Measurements from ENCODE around the gene DEPDC4. TPM values are rescaled to one million over a fixed set of nuclear protein-coding genes. Genes with fewer than 3 reads are reported as not detected.

The DEPDC4 gene
- total and polyA plus RNA-seq, 2 of the 13 experiments (the other 11 are each of a cell fraction or from before 2014, with no cell fraction given), result 2.2 to 5.7 TPM

GRCh38 chr12:100295764-100296555 lies 29.1 kb upstream of the DEPDC4 start:
- Histone ChIP-seq H3K9ac (ENCODE audit: insufficient read depth, low read depth, low read length) (no peak overlapping the region), H3K79me2 (ENCODE audit: insufficient read depth, low read length) (no peaks in the 10 kb centered on the region), H4K20me1 (ENCODE audit: insufficient read depth, low read length) (no peaks in the 10 kb centered on the region), H3K27ac (ENCODE audit: extremely low read length, insufficient read depth, low read length) (no peak overlapping the region), H3K4me3 (replicated peaks in 1 of 3; ENCODE audit: insufficient read depth in 1 of 3, low read depth in 2 of 3, low read length in 3 of 3) (no peak overlapping the region), H2AFZ (ENCODE audit: low read length) (no peak overlapping the region), H3K4me2 (ENCODE audit: low read depth, low read length) (no peak overlapping the region), H3K27me3 (ENCODE audit: control insufficient read depth in 1 of 2, insufficient read depth in 2 of 2, low read length in 2 of 2) (no peaks in the 10 kb centered on the region), H3K9me3 (ENCODE audit: low read length) (no peaks in the 10 kb centered on the region), H3K4me1 (ENCODE audit: insufficient read depth, low read length) (no peaks in the 10 kb centered on the region), H3K36me3 (replicated peaks in 1 of 2; ENCODE audit: control insufficient read depth in 1 of 2, insufficient read depth in 2 of 2, low read length in 2 of 2) (peaks cover 1 to 32% of the 10 kb centered on the region in 2 experiments; a peak in 2 of 5 replicates)
- ATAC-seq (no peak), FAIRE-seq (no peak), DNase-seq (ENCODE audit: low spot score) (no peak)
- WGBS (ENCODE audit: low lambda C conversion rate), result 98% methylated on average over 4 of the region's 4 CpGs
- TF ChIP-seq RCOR2 (CRISPR knock-in tag; IDR thresholded peaks at IDR 0.05) (no peak), SETDB1 (CRISPR knock-in tag; IDR thresholded peaks at IDR 0.05; ENCODE audit: borderline replicate concordance) (no peak), SOX13 (IDR thresholded peaks at IDR 0.05) (no peak), SOX13 (CRISPR knock-in tag; conservative IDR thresholded peaks at IDR 0.05 in 1 of 2, IDR thresholded peaks at IDR 0.05 in 1 of 2) (no peak), SIN3A (IDR thresholded peaks at IDR 0.05; ENCODE audit: borderline replicate concordance, low read depth, low read length) (no peak), PATZ1 (CRISPR knock-in tag; IDR thresholded peaks at IDR 0.05) (no peak), ZNF143 (CRISPR knock-in tag; IDR thresholded peaks at IDR 0.05) (no peak), ZFY (CRISPR knock-in tag; IDR thresholded peaks at IDR 0.05) (no peak), FOXK2 (IDR thresholded peaks at IDR 0.05) (no peak), HDAC2 (CRISPR knock-in tag; IDR thresholded peaks at IDR 0.05) (no peak), IRF1 (CRISPR knock-in tag; IDR thresholded peaks at IDR 0.05; ENCODE audit: low read depth) (no peak), TBP (CRISPR knock-in tag; IDR thresholded peaks at IDR 0.05) (no peak), ZNF558 (CRISPR knock-in tag; IDR thresholded peaks at IDR 0.05; ENCODE audit: borderline replicate concordance) (no peak), ZNF274 (CRISPR knock-in tag; IDR thresholded peaks at IDR 0.05) (no peak), ZNF713 (CRISPR knock-in tag; IDR thresholded peaks at IDR 0.05) (no peak), ZBTB49 (CRISPR knock-in tag; IDR thresholded peaks at IDR 0.05; ENCODE audit: borderline replicate concordance) (no peak)
- in situ Hi-C loops (cut with HindIII; ENCODE audit: extremely low pct_ligation_motif_present, low pct_unique_long_range_greater_than_20kb) (no loop called here), intact Hi-C loops (cut with micrococcal nuclease; ENCODE audit: unreplicated experiment) (no loop called here)
- POLR2A ChIA-PET, result no interaction called here
- CTCF ChIA-PET (ENCODE audit: low intra/inter-chr PET ratio, low total read pairs), result no interaction called here
- no TSS peak for BruUV-seq (replicated peaks)
